Testis (tissue), 2 donors: Measurements from ENCODE around the gene FPR3.

Experiments used
- CTCF ChIP-seq, 3 experiments: fragments of 450-650 bp in 2 of 3; fragments of 200-600 bp in 1 of 3; sonication (generic) in 1 of 3; IDR thresholded peaks; one replicate each; pipeline ENCODE4 v1.5.1; 2016 to 2019; ENCODE audit warnings: antibody characterized with exemption in 3 of 3, mild to moderate bottlenecking in 2 of 3, moderate library complexity in 1 of 3
- POLR2A ChIP-seq: fragments of 450-650 bp; IDR thresholded peaks from one replicate; pipeline ENCODE4 v1.6.1; 2017; ENCODE audit warnings: antibody characterized with exemption, mild to moderate bottlenecking, moderate library complexity

GRCh38 chr19:51792932-51793331 is 2.0 kb upstream of the FPR3 start:
- TF ChIP-seq CTCF (IDR thresholded peaks at IDR 0.05): no peak
- TF ChIP-seq POLR2A: no peak
